ENCODE data around the gene AFTPH.
A peak's percentile ranks its signal among the peaks of the same experiment; 100 is the strongest.

AFTPH gene

GRCh38 chr2:64637931-64638330 lies 113.8 kb downstream of the AFTPH start:
- no peak overlapping the region for H2AFZ ChIP-seq (ENCODE audit: low read depth, low read length)
- TF ChIP-seq CTCF (IDR thresholded peaks at IDR 0.05; ENCODE audit: borderline replicate concordance, extremely low read depth, low read length, poor library complexity, severe bottlenecking) (no peak), EZH2 (IDR thresholded peaks at IDR 0.05; ENCODE audit: borderline replicate concordance, low read depth, low read length, severe bottlenecking) (no peak)
- ATAC-seq (ENCODE audit: insufficient read depth, low read depth) (no peak), DNase-seq (no peak)
- H3K4me1 ChIP-seq (ENCODE audit: insufficient read depth, low read length), result no peaks in the 10 kb centered on the region
- H3K9ac ChIP-seq (ENCODE audit: low read depth, low read length), result no peak overlapping the region
- H3K4me3 ChIP-seq (ENCODE audit: low read depth in 1 of 2, low read length in 2 of 2), result no peak overlapping the region
- H3K36me3 ChIP-seq (ENCODE audit: insufficient read depth, low read length), result peaks cover 30% of the 10 kb centered on the region
- H3K27me3 ChIP-seq (ENCODE audit: insufficient read depth, low read length, poor library complexity), result no peaks in the 10 kb centered on the region
- H3K9me3 ChIP-seq (ENCODE audit: insufficient read depth, low read length, severe bottlenecking), result no peaks in the 10 kb centered on the region
- H4K20me1 ChIP-seq (ENCODE audit: insufficient read depth, low read length), result peaks cover 32% of the 10 kb centered on the region
- H3K4me2 ChIP-seq (ENCODE audit: insufficient read depth, low read length), result no peak overlapping the region
- peaks cover 33% of the 10 kb centered on the region for H3K79me2 ChIP-seq (ENCODE audit: insufficient read depth, low read length)
- 0 out of 2 replicates have a peak overlapping the region, but pooled peaks have one; percentile 9 for H3K27ac ChIP-seq (ENCODE audit: low read length)

- H3K4me1 ChIP-seq (ENCODE audit: insufficient read depth, low read length), result no peaks in the 10 kb centered on the region
- H3K4me2 ChIP-seq (ENCODE audit: insufficient read depth, low read length), result no peak overlapping the region
- H4K20me1 ChIP-seq (ENCODE audit: insufficient read depth, low read length), result peaks cover 33% of the 10 kb centered on the region
- no peaks in the 10 kb centered on the region for H3K27me3 ChIP-seq (ENCODE audit: insufficient read depth, low read length, poor library complexity)
- H3K27ac ChIP-seq (ENCODE audit: low read length), result no peak overlapping the region
- TF ChIP-seq EZH2 (IDR thresholded peaks at IDR 0.05; ENCODE audit: borderline replicate concordance, low read depth, low read length, severe bottlenecking) (no peak), CTCF (IDR thresholded peaks at IDR 0.05; ENCODE audit: borderline replicate concordance, extremely low read depth, low read length, poor library complexity, severe bottlenecking) (no peak)
- H3K36me3 ChIP-seq (ENCODE audit: insufficient read depth, low read length), result peaks cover 26% of the 10 kb centered on the region
- H2AFZ ChIP-seq (ENCODE audit: low read depth, low read length), result no peak overlapping the region
- ATAC-seq (ENCODE audit: insufficient read depth, low read depth), result no peak
- DNase-seq, result no peak
- H3K79me2 ChIP-seq (ENCODE audit: insufficient read depth, low read length), result peaks cover 38% of the 10 kb centered on the region
- H3K9ac ChIP-seq (ENCODE audit: low read depth, low read length), result no peak overlapping the region
- no peak overlapping the region for H3K4me3 ChIP-seq (ENCODE audit: low read depth in 1 of 2, low read length in 2 of 2)
- no peaks in the 10 kb centered on the region for H3K9me3 ChIP-seq (ENCODE audit: insufficient read depth, low read length, severe bottlenecking)
Observed at GRCh38 chr2:64638502-64639120, 114.5 kb downstream of the AFTPH start.

- DNase-seq (no peak), ATAC-seq (ENCODE audit: insufficient read depth, low read depth) (no peak)
- H3K4me1 ChIP-seq (ENCODE audit: insufficient read depth, low read length), result peaks cover 9% of the 10 kb centered on the region
- H2AFZ ChIP-seq (ENCODE audit: low read depth, low read length), result no peak overlapping the region
- no peaks in the 10 kb centered on the region for H3K27me3 ChIP-seq (ENCODE audit: insufficient read depth, low read length, poor library complexity)
- H3K27ac ChIP-seq (ENCODE audit: low read length), result no peak overlapping the region
- peaks cover 19% of the 10 kb centered on the region for H3K36me3 ChIP-seq (ENCODE audit: insufficient read depth, low read length)
- peaks cover 33% of the 10 kb centered on the region for H4K20me1 ChIP-seq (ENCODE audit: insufficient read depth, low read length)
- peaks cover 48% of the 10 kb centered on the region for H3K79me2 ChIP-seq (ENCODE audit: insufficient read depth, low read length)
- no peak overlapping the region for H3K4me2 ChIP-seq (ENCODE audit: insufficient read depth, low read length)
- no peak overlapping the region for H3K9ac ChIP-seq (ENCODE audit: low read depth, low read length)
- no peak overlapping the region for H3K4me3 ChIP-seq (ENCODE audit: low read depth in 1 of 2, low read length in 2 of 2)
- H3K9me3 ChIP-seq (ENCODE audit: insufficient read depth, low read length, severe bottlenecking), result no peaks in the 10 kb centered on the region
- TF ChIP-seq EZH2 (IDR thresholded peaks at IDR 0.05; ENCODE audit: borderline replicate concordance, low read depth, low read length, severe bottlenecking), result no peak
- TF ChIP-seq CTCF (IDR thresholded peaks at IDR 0.05; ENCODE audit: borderline replicate concordance, extremely low read depth, low read length, poor library complexity, severe bottlenecking), result no peak
Observed at GRCh38 chr2:64639691-64640090, 115.6 kb downstream of the AFTPH start.

Measured in DND-41 (cell line).